RPMI7951 (cell line): ENCODE data around the gene CSRP2. TPM values are rescaled to one million over a fixed set of nuclear protein-coding genes. Genes with fewer than 3 reads are reported as not detected.

ENCODE experiments used
- DNase-seq: peaks from one replicate; pipeline ENCODE4 v3.0.0-alpha.2; 2012; ENCODE audit warnings: low read depth
- total RNA-seq: library from RNA; depleted of rRNA; stranded (reverse); fragments of >200 nt; shearing (Covaris generic); gene quantifications from 2 replicates; pipeline ENCODE4 v1.2.3, GENCODE V29; 2014; rRNA removed

CSRP2 gene
- 64.2 and 86.6 TPM in 2 replicates for total RNA-seq

GRCh38 chr12:76878899-76879709 is at the start of gene CSRP2:
Gene CSRP2 (minus strand): TSS chr12:76879019. CDS start chr12:76866260, 12,759 bp downstream.
- peak; percentile 86 for DNase-seq

- peak; percentile 33 for DNase-seq
Measured at GRCh38 chr12:76927170-76927784, 48.5 kb upstream of the CSRP2 start.

GRCh38 chr12:76925135-76925534 is 46.3 kb upstream of the CSRP2 start:
- no peak for DNase-seq

GRCh38 chr12:76922866-76923265 is 44.0 kb upstream of the CSRP2 start:
- DNase-seq: no peak

- DNase-seq: no peak
Measured at GRCh38 chr12:76921891-76922664, 43.3 kb upstream of the CSRP2 start.

- no peak for DNase-seq
Measured at GRCh38 chr12:76921100-76921471, 42.3 kb upstream of the CSRP2 start.

- no peak for DNase-seq
Measured at GRCh38 chr12:76920172-76921099, 41.6 kb upstream of the CSRP2 start.

GRCh38 chr12:76919383-76920171 is 40.8 kb upstream of the CSRP2 start:
- DNase-seq: no peak

- no peak for DNase-seq
Measured at GRCh38 chr12:76916170-76916540, 37.3 kb upstream of the CSRP2 start.

- no peak for DNase-seq
Measured at GRCh38 chr12:76915361-76916169, 36.7 kb upstream of the CSRP2 start.

- DNase-seq: no peak
Measured at GRCh38 chr12:76914102-76914859, 35.5 kb upstream of the CSRP2 start.

GRCh38 chr12:76909290-76909689 is 30.5 kb upstream of the CSRP2 start:
- DNase-seq: no peak

GRCh38 chr12:76908303-76909017 is 29.6 kb upstream of the CSRP2 start:
- no peak for DNase-seq

GRCh38 chr12:76901628-76902380 is 23.0 kb upstream of the CSRP2 start:
- no peak for DNase-seq

GRCh38 chr12:76899522-76899921 is 20.7 kb upstream of the CSRP2 start:
- DNase-seq: no peak

- no peak for DNase-seq
Measured at GRCh38 chr12:76898442-76898841, 19.6 kb upstream of the CSRP2 start.

GRCh38 chr12:76896274-76896673 is 17.5 kb upstream of the CSRP2 start:
- DNase-seq: no peak

GRCh38 chr12:76895796-76896195 is 17.0 kb upstream of the CSRP2 start:
- DNase-seq: no peak
